WERI-Rb-1 (cell line): ENCODE measurements around the gene SNX9.
"Not testable (repeated sequence)": the region's sequence is repeated elsewhere in the genome, so short reads cannot be mapped to it uniquely, and the experiment has no call there.

Experiments used
- DNase-seq: peaks from one replicate; pipeline ENCODE4 v3.0.0-alpha.2; 2020
- H3K27ac ChIP-seq: fragments of 250-450 bp; sonication (Bioruptor Pico); 2 replicates; pipeline ENCODE4 v1.5.1; 2020; ENCODE audit warnings: mild to moderate bottlenecking, moderate library complexity
- H3K27me3 ChIP-seq: fragments of 250-450 bp; sonication (Bioruptor Pico); 2 replicates; pipeline ENCODE4 v1.5.1; 2021; ENCODE audit warnings: mild to moderate bottlenecking, low read depth, moderate library complexity; ENCODE audit not compliant: insufficient read depth, severe bottlenecking
- H3K36me3 ChIP-seq: fragments of 250-450 bp; sonication (Bioruptor Pico); 2 replicates; pipeline ENCODE4 v1.5.1; 2020; ENCODE audit warnings: mild to moderate bottlenecking, moderate library complexity
- H3K4me3 ChIP-seq: 2 replicates; pipeline ENCODE4 v1.5.1; 2011; ENCODE audit warnings: low read depth, mild to moderate bottlenecking, control low read depth, low read length
- H3K9me3 ChIP-seq: fragments of 250-450 bp; sonication (Bioruptor Pico); 2 replicates; pipeline ENCODE4 v1.5.1; 2021; ENCODE audit warnings: mild to moderate bottlenecking, moderate library complexity; ENCODE audit not compliant: severe bottlenecking
- CTCF ChIP-seq: IDR thresholded peaks from 2 replicates; pipeline ENCODE4 v1.5.1; 2011; ENCODE audit warnings: low read depth, mild to moderate bottlenecking, control low read depth, inconsistent platforms, low read length

The SNX9 gene

DNA sequence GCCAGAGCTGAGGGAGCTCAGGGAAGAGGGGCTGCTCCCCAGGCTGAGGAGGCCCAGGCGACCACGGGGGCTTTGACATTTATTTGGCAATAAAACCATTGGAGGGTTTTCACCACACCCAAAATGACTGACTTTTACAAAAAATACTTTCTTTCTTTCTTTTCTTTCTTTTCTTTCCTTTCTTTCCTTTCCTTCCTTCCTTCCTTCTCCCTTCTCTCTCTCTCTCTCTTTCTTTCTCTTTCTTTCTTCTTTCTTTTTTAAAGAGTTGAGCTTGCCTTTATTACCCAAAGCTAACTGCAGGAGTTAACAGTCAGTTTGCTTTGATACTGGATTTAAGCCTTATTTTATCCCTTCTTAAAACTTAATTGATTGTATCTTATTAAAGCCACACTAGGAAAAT, 17.2 kb downstream of the SNX9 start:
- Histone ChIP-seq H3K4me3 (no peak overlapping the region), H3K36me3 (no peaks in the 10 kb centered on the region; the same call in 1 of the 2 replicates), H3K27me3 (no peaks in the 10 kb centered on the region), H3K9me3 (no peaks in the 10 kb centered on the region), H3K27ac (no peak overlapping the region)
- no peak for TF ChIP-seq CTCF
- no peak for DNase-seq

DNA sequence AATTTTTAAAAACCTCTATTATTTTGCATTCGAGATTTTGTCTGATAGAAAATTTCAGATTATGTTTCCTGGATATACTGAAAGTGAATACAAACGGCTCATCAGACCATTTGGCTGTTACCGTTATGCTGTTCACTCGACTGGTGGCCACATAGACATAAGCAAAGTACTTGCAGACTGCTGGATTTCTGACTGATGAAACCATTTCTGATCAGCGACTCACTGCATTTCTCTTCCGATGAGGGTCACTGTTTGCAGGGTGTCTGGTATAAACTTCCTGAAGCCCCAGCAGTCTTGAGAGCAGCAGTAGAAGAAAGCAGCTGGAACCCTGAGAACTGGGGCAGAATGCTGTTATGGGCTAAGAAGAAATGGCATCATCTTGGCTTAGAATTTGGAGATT, 17.7 kb downstream of the SNX9 start:
- Histone ChIP-seq H3K27me3 (no peaks in the 10 kb centered on the region), H3K36me3 (no peaks in the 10 kb centered on the region; the same call in 1 of the 2 replicates), H3K4me3 (no peak overlapping the region), H3K27ac (no peak overlapping the region), H3K9me3 (no peaks in the 10 kb centered on the region)
- no peak for TF ChIP-seq CTCF
- DNase-seq = no peak

- Histone ChIP-seq H3K27ac (no peak overlapping the region), H3K4me3 (no peak overlapping the region), H3K36me3 (no peaks in the 10 kb centered on the region), H3K9me3 (no peaks in the 10 kb centered on the region), H3K27me3 (no peaks in the 10 kb centered on the region)
- TF ChIP-seq CTCF = no peak
- no peak for DNase-seq
These were observed 18.3 kb downstream of the SNX9 start for GRCh38 chr6:157841211-157841840.

GRCh38 chr6:157842212-157842611, 19.2 kb downstream of the SNX9 start:
- no peak overlapping the region for H3K4me3 ChIP-seq
- no peak for TF ChIP-seq CTCF
- H3K27me3 ChIP-seq = no peaks in the 10 kb centered on the region
- no peak overlapping the region for H3K27ac ChIP-seq
- H3K9me3 ChIP-seq = no peaks in the 10 kb centered on the region
- no peak for DNase-seq
- no peaks in the 10 kb centered on the region for H3K36me3 ChIP-seq

GRCh38 chr6:157844196-157844595, 21.1 kb downstream of the SNX9 start:
- not testable (repeated sequence) for H3K27ac ChIP-seq, H3K36me3 ChIP-seq, H3K4me3 ChIP-seq, H3K9me3 ChIP-seq, DNase-seq, H3K27me3 ChIP-seq

- Histone ChIP-seq H3K27me3 (no peaks in the 10 kb centered on the region), H3K4me3 (no peak overlapping the region), H3K36me3 (no peaks in the 10 kb centered on the region), H3K9me3 (no peaks in the 10 kb centered on the region), H3K27ac (no peak overlapping the region)
- no peak for TF ChIP-seq CTCF
- DNase-seq = no peak
These were observed 22.6 kb downstream of the SNX9 start for GRCh38 chr6:157845493-157846259.
